Measurements from ENCODE around the gene PCP4L1.
A peak's percentile ranks its signal among the peaks of the same experiment; 100 is the strongest.

PCP4L1 gene

DNA sequence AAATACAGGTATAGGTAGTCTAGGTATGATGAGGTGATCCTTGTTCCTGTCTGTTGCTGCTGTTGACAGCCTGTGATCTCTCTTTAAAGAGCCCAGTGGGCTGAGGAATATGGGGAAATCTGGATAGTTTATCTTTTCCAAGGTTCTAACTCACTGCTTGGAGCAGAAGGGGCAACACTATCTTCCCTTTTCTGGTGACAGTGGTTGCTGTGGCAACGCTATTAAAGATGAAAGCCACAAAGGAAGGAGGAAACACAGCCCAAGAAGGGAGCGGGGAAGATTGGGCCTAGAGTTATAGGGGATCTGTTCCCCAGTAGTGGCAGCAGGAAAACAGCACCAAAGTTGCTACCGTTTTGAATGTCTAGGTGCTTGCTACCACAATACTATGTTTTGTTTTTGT lies 8.8 kb downstream of the PCP4L1 start:
- no peak for DNase-seq

DNA sequence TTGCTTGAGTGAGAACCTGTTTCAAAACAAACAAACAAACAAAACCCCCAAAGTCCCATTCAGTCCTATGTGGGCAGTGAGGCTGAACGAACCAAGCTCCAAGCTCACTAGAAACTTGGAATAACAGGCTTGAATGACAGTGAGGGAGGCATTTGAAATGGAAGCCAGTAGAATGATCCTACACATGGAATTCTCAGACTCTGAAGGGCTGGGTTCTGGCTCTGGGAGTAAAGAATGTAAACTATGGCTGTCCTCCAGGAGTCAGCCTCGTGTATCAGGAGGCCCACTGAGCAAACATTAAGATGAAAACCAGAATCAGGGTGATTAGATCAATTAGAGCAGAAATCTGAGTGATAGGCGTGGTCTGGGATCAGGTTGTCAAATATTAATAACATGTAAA lies 14.9 kb downstream of the PCP4L1 start:
- peak; percentile 7 for DNase-seq

DNA sequence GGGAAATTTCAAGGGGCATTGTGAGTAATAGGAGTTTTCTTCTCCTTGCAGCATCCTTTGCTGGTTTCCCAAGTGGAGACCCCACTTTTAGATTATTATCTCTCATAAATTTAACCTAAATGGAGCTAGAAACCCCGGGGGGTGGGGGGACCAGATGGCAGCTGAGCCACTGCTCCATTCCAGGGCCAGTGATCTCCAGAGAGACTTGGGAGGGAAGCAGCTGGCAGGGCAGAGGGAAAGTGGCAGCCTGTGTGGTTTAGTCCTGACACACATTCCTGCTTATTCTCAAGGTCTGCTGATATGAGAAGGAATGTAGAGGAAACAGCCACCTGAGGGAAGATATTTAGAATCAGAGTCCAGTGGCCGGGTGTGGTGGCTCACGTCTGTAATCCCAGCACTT lies 16.3 kb downstream of the PCP4L1 start:
- no peak for DNase-seq

DNA sequence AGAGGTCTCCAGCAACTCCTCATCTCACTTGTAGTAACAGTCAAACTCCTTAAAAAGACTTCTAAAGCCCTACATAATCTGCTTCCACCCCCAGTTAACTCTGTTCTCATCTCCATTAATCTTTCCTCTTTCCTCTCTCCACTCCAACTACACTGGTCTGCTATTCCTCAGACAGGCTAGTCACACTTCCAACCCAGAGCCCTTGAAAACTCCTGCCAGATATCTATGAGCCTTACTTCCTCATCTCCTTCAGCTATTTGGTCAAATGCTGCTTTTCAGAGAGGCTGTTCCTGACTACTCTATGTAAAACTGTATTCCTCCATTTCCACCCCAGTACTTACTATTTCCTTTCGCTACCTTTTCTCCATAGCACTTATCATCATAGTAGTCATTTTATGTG lies 24.4 kb downstream of the PCP4L1 start:
- DNase-seq: no peak

DNA sequence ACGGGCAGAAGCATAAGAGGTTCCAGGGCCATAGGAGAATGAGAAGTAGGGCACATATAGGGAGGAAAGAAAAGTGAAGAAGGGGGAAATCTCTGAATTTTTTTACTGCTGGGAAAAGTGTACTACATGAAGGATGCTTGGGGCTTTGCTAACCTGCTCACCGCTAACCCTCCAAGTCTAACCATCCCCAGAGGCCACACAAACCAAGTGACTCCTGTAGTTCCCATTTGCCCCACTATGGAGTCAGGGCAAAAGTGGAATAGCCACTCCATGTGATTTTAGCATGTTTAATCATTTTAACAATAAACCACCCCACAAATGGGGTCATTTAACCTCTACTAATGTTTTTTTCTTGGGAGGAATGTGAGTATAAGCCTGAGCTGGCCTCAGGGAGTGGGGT lies 26.6 kb downstream of the PCP4L1 start:
- no peak for DNase-seq

DNA sequence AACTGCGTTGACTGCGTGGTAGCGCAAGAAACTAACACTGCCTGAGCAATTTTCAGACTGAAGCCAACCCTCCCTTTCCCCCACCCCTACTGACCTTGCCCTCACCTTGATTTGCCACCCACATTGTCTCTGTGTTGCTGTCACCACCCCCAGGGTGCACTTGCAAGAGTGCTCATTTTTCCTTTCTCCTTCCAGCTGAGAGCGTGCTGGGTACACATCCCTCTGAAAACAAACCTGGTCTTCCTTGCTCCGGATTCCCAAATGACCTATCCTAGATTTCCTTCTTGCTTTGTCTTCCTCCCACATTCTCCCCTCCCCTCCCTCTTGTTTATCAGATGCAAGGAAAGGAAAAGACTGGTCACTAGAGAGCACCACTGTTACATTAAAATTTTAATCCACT lies 27.0 kb downstream of the PCP4L1 start:
- no peak for DNase-seq

DNA sequence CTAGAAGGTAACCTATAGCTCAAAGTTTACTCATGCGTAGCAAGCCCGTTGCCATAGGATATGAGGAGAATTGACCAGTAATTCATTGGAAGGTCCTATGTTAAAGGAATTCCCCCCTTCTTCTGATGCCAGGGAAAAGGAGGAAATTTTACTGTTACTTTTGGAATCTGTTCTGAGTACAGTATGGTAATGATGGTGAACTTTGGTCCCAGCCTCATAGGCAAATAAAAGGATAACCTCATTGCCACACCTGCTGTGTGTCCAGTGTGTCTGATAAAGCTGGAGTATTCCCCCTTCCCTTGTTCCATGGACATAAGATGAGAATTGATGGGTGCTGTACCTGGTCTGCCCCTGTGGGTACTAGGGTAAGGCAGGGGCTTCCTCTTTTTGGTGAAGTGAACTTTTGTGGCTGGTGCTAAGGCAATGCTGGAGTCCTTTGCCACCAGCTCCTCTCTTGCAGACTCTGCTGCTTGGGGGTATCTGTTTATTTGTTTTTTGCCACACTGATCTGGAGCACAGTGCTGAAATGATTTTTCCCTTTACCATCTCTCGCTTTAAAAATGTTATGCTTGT lies 29.0 kb downstream of the PCP4L1 start:
- DNase-seq: no peak

DNA sequence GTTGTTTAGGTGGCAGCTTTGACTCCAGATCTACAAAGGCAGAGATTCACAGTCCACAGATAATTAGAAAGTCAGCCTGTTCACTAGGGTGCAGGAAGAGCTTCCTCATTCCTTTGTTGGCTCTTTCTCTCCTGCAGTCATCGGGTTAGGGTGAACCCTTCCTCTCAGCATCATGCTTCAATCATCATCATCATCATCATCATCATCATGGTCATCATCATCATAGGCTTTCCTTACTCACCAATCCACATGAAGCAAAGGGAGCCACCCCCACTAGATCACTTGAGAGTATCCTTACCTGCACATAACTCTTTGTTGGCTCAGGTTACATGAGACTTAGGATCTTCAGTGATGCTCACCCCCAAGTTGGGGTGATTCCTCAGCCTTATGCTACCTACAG lies 32.2 kb downstream of the PCP4L1 start:
- DNase-seq: no peak

DNA sequence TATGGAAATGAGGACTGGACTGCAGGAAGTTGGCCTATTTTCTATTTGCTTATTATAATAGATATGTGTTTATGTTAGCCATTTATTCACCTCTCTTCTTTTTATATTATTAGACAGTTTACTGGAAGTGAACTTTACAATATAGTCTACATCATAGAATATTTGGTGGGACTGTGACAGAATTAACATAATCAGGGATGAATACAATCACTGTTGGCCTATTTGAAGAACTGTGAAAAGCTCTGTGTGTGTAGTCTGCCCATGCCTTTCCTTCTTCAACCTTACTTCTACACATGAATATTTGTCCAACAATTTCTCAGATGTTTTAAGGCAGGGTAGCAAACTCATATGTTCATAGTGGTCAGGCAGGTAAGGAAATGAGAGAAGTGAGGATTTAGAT lies 38.9 kb downstream of the PCP4L1 start:
- DNase-seq: no peak

DNA sequence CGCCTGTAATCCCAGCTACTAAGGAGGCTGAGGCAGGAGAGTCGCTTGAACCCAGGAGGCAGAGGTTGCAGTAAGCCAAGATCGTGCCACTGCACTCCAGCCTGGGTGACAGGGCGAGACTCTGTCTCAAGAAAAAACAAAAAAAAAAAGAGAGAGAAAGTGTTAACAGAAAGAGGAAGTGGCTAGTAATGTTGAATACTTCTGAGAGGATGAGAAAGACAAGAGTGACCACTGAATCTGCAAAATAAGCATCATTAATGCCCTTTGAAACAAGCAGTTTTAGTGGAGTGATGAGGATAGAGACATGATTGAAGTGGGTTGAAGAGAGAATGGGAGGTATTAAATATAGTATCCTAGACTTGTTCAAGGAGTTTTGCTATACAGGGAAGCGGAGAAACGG lies 39.6 kb downstream of the PCP4L1 start:
- DNase-seq: no peak

DNA sequence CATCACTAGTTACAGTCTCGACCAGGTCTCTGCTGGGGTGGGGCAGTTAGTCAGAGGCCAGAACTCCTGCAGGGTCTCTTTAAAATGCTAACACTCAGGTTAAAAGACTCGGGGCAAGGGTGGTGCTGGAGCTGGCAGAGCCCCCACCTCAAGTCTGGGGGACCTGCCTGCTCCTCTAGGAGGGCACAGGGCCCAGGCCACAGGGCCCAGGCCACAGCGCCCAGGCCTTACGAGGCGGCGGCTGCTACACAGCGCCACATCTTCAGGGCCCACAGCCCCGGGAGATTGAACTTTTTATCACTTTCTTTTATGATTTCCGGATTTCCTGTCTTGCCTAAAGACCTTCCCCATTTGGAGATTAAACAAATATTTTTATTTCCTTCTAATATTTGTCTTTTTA lies 40.8 kb downstream of the PCP4L1 start:
- DNase-seq: no peak

DNA sequence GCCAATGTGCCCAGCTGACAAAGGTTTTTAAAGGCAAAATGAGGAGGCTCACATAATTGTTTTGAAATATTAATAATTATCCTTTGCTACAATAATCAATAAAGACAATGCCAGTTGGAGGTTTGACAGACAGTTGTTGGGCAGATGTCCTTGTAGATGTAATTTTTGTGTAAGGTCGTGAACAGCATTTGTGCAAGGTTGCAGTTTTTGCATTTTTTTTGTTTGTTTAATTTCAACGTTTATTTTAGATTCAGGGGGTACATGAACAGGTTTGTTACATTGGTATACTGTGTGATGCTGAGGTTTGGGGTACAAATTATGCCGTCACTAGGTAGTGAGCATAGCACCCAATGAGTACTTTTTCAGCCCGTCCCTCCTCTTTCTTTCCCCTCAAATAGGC lies 41.9 kb downstream of the PCP4L1 start:
- DNase-seq: no peak

DNA sequence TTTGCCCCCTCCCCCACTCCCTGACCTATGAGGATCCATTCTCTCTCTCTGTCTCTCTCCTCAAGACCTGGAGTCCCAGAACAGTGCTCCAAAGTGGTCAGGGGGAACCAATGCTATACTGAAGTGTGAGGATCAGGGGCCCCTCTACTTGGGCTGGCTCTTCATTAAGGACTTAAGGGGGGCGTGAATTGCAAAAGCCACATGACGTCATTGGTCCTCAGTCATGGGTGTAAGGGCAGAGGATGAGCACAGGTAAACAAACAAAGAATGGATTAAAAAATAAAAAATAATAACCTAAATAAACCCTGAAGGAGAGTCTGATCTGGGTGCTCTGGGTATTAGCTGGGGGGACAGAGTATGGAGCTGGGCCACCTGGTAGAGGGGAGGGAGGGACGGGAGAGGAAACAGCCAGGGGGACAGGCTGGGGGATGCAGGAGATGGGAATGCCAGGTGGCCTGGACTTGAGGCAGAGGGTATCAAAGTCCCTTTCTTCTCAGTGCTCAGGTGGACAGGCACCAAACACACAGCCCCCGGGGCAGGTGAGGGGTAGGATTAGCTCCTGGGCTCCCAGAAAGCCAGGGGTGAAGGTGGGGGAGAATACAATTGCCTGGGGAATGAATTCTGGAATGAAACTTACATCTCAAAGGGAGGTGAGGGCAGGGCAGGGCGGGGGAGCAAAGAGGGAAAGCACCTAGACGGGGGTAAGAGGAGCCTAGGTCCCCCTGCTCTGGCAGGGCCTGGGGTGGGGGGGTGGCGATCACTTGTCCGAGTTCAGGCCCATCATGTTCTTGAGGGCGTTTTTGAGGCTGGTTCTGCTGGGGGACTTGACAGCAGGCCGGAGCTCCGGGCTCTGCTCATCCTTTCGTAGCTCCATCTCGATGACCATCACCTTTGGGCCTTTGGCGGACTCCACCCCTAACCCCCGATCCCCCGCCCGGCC lies 46.7 kb downstream of the PCP4L1 start:
- no peak for DNase-seq

DNA sequence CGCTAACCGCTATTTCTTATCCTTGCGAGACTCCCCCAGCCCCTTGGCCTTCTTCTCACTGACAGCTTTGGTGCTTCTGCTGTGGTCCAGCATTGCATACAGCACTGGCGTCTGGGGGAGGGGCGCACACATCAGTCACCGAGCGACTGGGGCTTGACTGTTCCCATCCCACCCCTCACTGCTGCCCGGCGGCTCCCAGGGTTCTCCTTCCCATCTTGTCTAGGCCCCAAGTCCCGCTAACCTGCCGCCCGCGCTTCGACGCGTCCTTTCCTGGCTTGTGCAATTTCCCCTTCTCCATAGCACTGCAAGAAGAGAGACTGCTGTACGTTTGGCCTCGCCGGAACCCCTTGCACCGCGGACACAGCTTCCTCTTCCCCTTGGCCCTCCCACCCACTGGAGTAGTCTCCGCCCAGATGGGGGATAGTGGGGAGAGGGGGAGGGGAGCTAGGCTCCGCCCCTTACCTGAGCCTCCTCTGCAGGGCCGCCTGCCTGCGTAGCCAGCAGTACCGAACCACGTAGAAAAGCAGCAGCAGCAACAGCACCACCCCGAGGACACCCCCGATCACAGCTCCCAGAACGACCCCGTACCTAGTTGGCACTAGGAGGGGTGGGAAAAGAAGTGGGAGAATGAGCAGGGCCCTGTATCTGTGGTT lies 47.4 kb downstream of the PCP4L1 start:
- peak; percentile 47 for DNase-seq

DNA sequence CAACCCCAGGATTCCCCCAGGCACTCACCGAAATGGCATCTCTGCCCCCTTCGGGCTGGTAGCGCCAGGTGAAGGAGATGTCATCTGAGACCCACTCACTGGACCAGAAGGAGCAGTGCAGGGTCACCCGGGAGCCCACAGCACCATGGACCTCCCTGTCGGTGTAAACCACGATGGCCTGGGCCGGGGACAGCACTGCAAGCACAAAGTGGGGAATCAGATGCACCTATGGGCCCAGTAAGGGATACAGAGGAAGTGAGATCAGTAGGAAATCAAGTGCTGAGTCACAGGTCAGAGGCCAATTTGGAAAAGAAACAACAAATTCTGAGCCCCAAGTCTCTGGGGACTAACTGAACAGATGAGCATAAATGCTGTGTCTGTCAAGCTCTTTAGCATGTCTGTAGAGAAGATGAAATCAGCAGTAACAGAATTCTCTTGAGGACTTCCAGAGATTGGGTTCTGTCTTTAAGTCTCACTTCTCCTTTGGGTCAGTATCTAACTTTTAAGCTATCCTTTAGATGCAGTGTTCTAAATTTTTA lies 48.8 kb downstream of the PCP4L1 start:
- DNase-seq: peak; percentile 31

DNA sequence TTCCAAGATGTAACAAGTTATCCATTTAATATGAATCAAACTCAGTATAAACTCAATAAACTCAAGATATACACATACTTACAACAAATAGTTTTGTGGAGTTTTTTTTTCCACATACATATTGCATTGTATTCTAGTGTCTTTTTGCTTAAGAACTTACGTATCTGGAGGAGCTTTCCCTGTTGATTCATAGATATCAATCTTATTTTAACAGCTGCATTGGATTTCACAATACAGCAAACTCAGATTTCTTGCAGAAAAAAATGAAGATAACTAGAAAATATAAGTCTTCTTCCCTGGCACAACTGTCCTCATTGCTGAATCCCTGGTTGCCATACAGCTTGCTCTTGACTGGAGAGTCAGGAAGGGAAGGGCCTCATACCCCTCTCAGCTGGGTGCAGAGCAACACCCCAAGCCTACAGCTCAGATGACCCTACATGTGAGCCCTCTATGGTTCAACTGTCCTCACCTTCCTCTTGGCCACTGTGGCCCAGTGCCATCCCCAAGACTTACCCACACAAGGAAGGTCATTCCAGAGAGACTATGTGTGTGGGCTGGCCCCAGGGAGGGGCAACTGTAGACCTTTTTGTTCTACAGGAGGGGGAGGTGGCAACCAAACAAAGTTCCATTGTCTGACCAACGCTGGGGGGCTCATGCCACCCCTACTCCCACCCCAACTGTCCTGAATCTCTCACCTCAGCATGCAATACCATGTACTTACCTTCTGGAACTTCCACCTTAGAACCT lies 49.5 kb downstream of the PCP4L1 start:
- peak; percentile 2 for DNase-seq

DNA sequence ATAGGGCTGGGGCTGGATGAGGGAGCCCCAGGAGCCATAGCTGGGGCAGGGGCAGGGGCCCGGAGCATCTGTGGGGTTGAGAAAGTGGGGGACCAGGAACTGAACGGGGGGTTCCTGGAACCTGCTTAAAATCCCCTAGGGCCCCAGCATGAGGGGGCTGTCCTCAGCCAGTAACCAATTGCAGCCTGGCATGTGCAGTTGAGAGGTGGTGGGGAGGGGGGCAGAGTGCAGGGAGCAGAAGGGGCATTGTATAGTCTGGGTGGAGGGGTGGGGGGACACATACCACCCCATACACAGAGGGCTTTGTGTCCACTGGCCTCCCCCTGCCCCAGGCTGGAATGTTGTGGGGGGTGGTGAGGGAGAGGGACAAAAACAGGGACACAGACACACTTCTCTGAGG lies 51.3 kb downstream of the PCP4L1 start, which contains the start of gene MPZ:
Gene MPZ, minus strand, starts transcription at position 101 of the 400 bp plus-strand sequence. Its CDS starts 63 bp downstream, at position 38.
- no peak for DNase-seq

DNA sequence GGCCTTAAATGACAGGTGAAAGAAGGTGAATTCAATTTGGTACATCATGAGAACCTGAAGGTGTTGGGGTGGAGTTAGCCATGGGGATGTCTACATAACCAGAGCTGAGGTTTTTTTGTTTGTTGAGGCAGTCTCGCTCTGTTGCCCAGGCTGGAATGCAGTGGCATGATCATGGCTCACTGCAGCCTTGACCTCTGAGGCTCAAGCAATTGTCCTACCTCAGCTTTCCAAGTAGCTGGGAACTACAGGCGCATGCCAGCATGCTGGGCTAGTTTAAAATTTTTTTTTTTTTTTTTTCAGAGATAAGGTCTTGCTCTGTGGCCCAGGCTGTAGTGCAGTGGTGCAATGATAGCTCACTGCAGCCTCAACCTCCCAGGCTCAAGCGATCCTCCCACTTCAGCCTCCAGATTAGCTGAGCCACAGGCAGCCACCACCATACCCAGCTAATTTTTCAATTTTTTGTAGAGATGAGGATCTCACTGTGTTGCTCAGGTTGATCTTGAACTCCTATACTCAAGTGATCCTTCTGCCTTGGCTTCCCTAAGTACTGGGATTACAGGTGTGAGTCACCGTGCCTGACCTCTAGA lies 53.1 kb downstream of the PCP4L1 start:
- no peak for DNase-seq

DNA sequence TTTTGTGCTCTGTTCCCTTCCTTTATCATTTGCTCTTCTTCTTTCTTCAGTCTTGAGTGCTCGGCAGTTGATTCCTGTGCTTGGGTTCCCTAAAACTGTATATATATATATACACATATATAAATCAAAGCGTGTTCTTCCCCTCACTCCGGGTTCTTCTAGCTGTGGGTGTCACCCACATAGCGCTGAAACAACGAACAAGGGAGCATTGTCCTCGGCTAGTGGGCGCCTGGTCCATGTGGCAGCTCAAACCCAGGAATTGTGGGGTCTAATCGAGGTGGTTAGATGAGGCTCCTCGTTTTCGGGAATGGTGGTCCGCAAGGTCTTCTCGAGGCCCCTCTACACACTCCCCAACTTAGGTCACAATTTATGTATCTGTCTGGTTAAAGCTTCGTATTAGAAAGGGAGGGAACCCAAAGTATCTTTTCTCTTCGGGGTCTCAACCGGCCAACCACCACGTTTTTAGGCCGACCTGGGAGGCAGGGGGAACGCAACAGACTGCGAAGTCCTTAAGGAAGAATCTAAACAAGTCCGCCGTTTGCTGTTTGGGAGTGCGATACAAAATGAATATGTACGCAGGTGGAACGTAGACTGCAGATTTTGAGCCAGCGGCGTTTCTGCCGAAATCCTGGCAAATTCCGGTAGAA lies 55.1 kb downstream of the PCP4L1 start:
- DNase-seq: no peak

DNA sequence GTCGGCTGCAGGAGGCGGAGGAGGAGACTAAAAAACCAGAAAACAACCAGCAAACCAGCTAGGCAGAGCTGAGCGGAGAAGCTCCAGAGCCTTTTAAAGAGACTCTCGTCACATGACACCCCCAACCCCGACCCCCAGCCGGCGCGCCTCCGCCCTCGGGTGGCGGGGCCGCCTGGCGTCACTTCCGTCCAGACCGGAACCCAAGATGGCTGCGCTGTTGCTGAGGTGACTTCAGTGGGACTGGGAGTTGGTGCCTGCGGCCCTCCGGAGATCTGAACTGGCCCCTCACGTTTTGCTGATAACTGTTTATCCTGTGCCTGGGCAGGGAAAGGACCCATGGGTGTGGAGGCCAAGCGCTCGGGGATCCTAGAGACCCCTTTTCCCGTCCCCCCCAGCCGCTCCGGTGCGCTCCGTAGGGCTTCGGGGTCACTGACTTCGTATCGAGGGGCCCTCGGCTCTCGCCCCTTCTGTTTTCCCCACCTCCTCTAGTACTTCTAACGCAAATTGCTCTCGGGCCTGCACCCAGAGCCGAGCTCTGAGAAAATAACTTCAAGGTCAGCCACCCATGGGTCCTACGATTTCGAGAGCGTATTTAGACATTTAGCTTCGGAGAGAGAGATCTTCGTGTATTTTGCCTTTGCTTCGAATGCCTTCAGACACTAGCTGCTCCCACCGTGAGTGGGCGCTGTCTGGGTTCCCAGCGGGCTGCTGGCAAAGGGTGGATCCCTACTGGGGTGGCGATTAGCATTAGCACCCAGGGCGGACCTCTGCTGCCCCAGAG lies 55.8 kb downstream of the PCP4L1 start, which contains the start of gene SDHC:
Gene SDHC, plus strand, starts transcription at position 181 of the 781 bp plus-strand sequence. Its CDS starts 25 bp downstream, at position 206.
- DNase-seq: peak; percentile 88
